HUES6 (cell line): Measurements from ENCODE around the gene UBR2.

Experiments used
- H3K27ac ChIP-seq: 2 replicates; pipeline ENCODE4 v1.7.0; 2013; ENCODE audit warnings: low read depth, mild to moderate bottlenecking, low read length, inconsistent platforms
- H3K27me3 ChIP-seq: 2 replicates; pipeline ENCODE4 v1.6.1; 2013; ENCODE audit warnings: low read length; ENCODE audit not compliant: control insufficient read depth, insufficient read depth
- H3K36me3 ChIP-seq: 2 replicates; pipeline ENCODE4 v1.6.1; 2013; ENCODE audit warnings: low read length; ENCODE audit not compliant: control insufficient read depth, insufficient read depth
- H3K4me1 ChIP-seq: 2 replicates; pipeline ENCODE4 v1.6.1; 2013; ENCODE audit warnings: low read length; ENCODE audit not compliant: control insufficient read depth, insufficient read depth
- H3K4me3 ChIP-seq: 2 replicates; pipeline ENCODE4 v1.5.1; 2013; ENCODE audit warnings: low read depth, low read length
- H3K9ac ChIP-seq: one replicate; pipeline ENCODE4 v1.6.1; 2013; ENCODE audit warnings: mild to moderate bottlenecking, low read length
- H3K9me3 ChIP-seq: 2 replicates; pipeline ENCODE4 v1.6.1; 2013; ENCODE audit warnings: low read depth, low read length; ENCODE audit not compliant: control insufficient read depth, insufficient read depth

Gene UBR2

GRCh38 chr6:42530751-42531150 lies 33.1 kb upstream of the UBR2 start:
- no peaks in the 10 kb centered on the region for H3K27me3 ChIP-seq
- no peak overlapping the region for H3K9ac ChIP-seq
- no peaks in the 10 kb centered on the region for H3K9me3 ChIP-seq
- H3K4me1 ChIP-seq: no peaks in the 10 kb centered on the region
- no peaks in the 10 kb centered on the region for H3K36me3 ChIP-seq
- H3K4me3 ChIP-seq: no peak overlapping the region
- H3K27ac ChIP-seq: no peak overlapping the region

GRCh38 chr6:42532038-42532669 lies 31.7 kb upstream of the UBR2 start:
- no peaks in the 10 kb centered on the region for H3K9me3 ChIP-seq
- no peak overlapping the region for H3K27ac ChIP-seq
- H3K27me3 ChIP-seq: no peaks in the 10 kb centered on the region
- no peak overlapping the region for H3K4me3 ChIP-seq
- no peaks in the 10 kb centered on the region for H3K4me1 ChIP-seq
- H3K9ac ChIP-seq: no peak overlapping the region
- no peaks in the 10 kb centered on the region for H3K36me3 ChIP-seq

GRCh38 chr6:42533794-42534193 lies 30.0 kb upstream of the UBR2 start:
- Histone ChIP-seq H3K27me3 (no peaks in the 10 kb centered on the region), H3K9me3 (no peaks in the 10 kb centered on the region), H3K4me3 (no peak overlapping the region), H3K9ac (no peak overlapping the region), H3K36me3 (no peaks in the 10 kb centered on the region), H3K27ac (no peak overlapping the region), H3K4me1 (no peaks in the 10 kb centered on the region)

GRCh38 chr6:42537536-42537935 lies 26.3 kb upstream of the UBR2 start:
- Histone ChIP-seq H3K4me3 (no peak overlapping the region), H3K27ac (no peak overlapping the region), H3K4me1 (no peaks in the 10 kb centered on the region), H3K9ac (no peak overlapping the region), H3K27me3 (no peaks in the 10 kb centered on the region), H3K9me3 (no peaks in the 10 kb centered on the region), H3K36me3 (no peaks in the 10 kb centered on the region)

GRCh38 chr6:42539135-42539534 lies 24.7 kb upstream of the UBR2 start:
- Histone ChIP-seq H3K4me3 (no peak overlapping the region), H3K9me3 (no peaks in the 10 kb centered on the region), H3K36me3 (no peaks in the 10 kb centered on the region), H3K4me1 (no peaks in the 10 kb centered on the region), H3K27me3 (no peaks in the 10 kb centered on the region), H3K27ac (no peak overlapping the region), H3K9ac (no peak overlapping the region)

GRCh38 chr6:42545226-42545773 lies 18.5 kb upstream of the UBR2 start:
- H3K4me3 ChIP-seq: no peak overlapping the region
- no peaks in the 10 kb centered on the region for H3K27me3 ChIP-seq
- H3K27ac ChIP-seq: no peak overlapping the region
- peaks cover 13% of the 10 kb centered on the region for H3K4me1 ChIP-seq
- H3K36me3 ChIP-seq: no peaks in the 10 kb centered on the region
- no peak overlapping the region for H3K9ac ChIP-seq
- H3K9me3 ChIP-seq: no peaks in the 10 kb centered on the region

GRCh38 chr6:42547407-42548329 lies 16.2 kb upstream of the UBR2 start:
- Histone ChIP-seq H3K27ac (no peak overlapping the region), H3K4me1 (peaks cover 13% of the 10 kb centered on the region), H3K9ac (peak overlapping the region; percentile 26), H3K27me3 (no peaks in the 10 kb centered on the region), H3K36me3 (no peaks in the 10 kb centered on the region), H3K9me3 (no peaks in the 10 kb centered on the region), H3K4me3 (peak overlapping the region; percentile 63)

GRCh38 chr6:42550277-42550676 lies 13.6 kb upstream of the UBR2 start:
- no peak overlapping the region for H3K27ac ChIP-seq
- H3K4me3 ChIP-seq: no peak overlapping the region

GRCh38 chr6:42551217-42551616 lies 12.6 kb upstream of the UBR2 start:
- no peak overlapping the region for H3K27ac ChIP-seq
- peaks cover 13% of the 10 kb centered on the region for H3K4me1 ChIP-seq
- 0 out of 2 replicates have a peak, but pooled peaks cover 2% of the 10 kb centered on the region for H3K27me3 ChIP-seq
- no peaks in the 10 kb centered on the region; the same call in 1 of the 2 replicates for H3K9me3 ChIP-seq
- H3K36me3 ChIP-seq: no peaks in the 10 kb centered on the region
- H3K4me3 ChIP-seq: no peak overlapping the region
- no peak overlapping the region for H3K9ac ChIP-seq

More at GRCh38 chr6:42550277-42550676, 13.6 kb upstream of the UBR2 start:
- Histone ChIP-seq H3K4me1 (peaks cover 13% of the 10 kb centered on the region), H3K9ac (no peak overlapping the region), H3K9me3 (no peaks in the 10 kb centered on the region; the same call in 1 of the 2 replicates), H3K36me3 (no peaks in the 10 kb centered on the region), H3K27me3 (0 out of 2 replicates have a peak, but pooled peaks cover 2% of the 10 kb centered on the region)

- Histone ChIP-seq H3K9me3 (no peaks in the 10 kb centered on the region; the same call in 1 of the 2 replicates), H3K4me1 (peaks cover 7% of the 10 kb centered on the region), H3K27me3 (0 out of 2 replicates have a peak, but pooled peaks cover 2% of the 10 kb centered on the region), H3K9ac (no peak overlapping the region), H3K4me3 (no peak overlapping the region), H3K36me3 (no peaks in the 10 kb centered on the region), H3K27ac (no peak overlapping the region)
These were observed 11.4 kb upstream of the UBR2 start for GRCh38 chr6:42552380-42552779.
